IPS-18a (cell line): Measurements from ENCODE around the gene SEMA3F.
A peak's percentile ranks its signal among the peaks of the same experiment; 100 is the strongest.

Source experiments
- H3K27ac ChIP-seq: one replicate; pipeline ENCODE4 v1.5.1; 2013; ENCODE audit warnings: low read length
- H3K27me3 ChIP-seq: one replicate; pipeline ENCODE4 v1.6.1; 2013; ENCODE audit warnings: mild to moderate bottlenecking, low read length; ENCODE audit not compliant: control insufficient read depth, insufficient read depth
- H3K36me3 ChIP-seq: one replicate; pipeline ENCODE4 v1.6.1; 2013; ENCODE audit warnings: low read depth, low read length; ENCODE audit not compliant: control insufficient read depth
- H3K4me1 ChIP-seq: one replicate; pipeline ENCODE4 v1.6.1; 2013; ENCODE audit warnings: low read depth, low read length; ENCODE audit not compliant: control insufficient read depth
- H3K4me3 ChIP-seq: one replicate; pipeline ENCODE4 v1.5.1; 2013; ENCODE audit warnings: low read length
- H3K9ac ChIP-seq: one replicate; pipeline ENCODE4 v1.6.1; 2013; ENCODE audit warnings: mild to moderate bottlenecking, low read length, moderate library complexity
- H3K9me3 ChIP-seq: one replicate; pipeline ENCODE4 v1.6.1; 2013; ENCODE audit warnings: low read depth, low read length; ENCODE audit not compliant: control insufficient read depth

SEMA3F gene

GRCh38 chr3:50192124-50192523 lies 37.0 kb downstream of the SEMA3F start:
- Histone ChIP-seq H3K9ac (no peak overlapping the region), H3K4me1 (peaks cover 5% of the 10 kb centered on the region), H3K9me3 (no peaks in the 10 kb centered on the region), H3K27me3 (peaks cover 6% of the 10 kb centered on the region), H3K4me3 (no peak overlapping the region), H3K36me3 (no peaks in the 10 kb centered on the region), H3K27ac (no peak overlapping the region)

GRCh38 chr3:50192689-50193141 lies 37.6 kb downstream of the SEMA3F start:
- Histone ChIP-seq H3K4me1 (peaks cover 5% of the 10 kb centered on the region), H3K9ac (no peak overlapping the region), H3K27ac (no peak overlapping the region), H3K36me3 (no peaks in the 10 kb centered on the region), H3K27me3 (peaks cover 6% of the 10 kb centered on the region), H3K4me3 (no peak overlapping the region), H3K9me3 (no peaks in the 10 kb centered on the region)

- no peak overlapping the region for H3K4me3 ChIP-seq
- H3K4me1 ChIP-seq = peaks cover 5% of the 10 kb centered on the region
- no peaks in the 10 kb centered on the region for H3K9me3 ChIP-seq
- no peaks in the 10 kb centered on the region for H3K36me3 ChIP-seq
- H3K27ac ChIP-seq = no peak overlapping the region
- H3K27me3 ChIP-seq = peaks cover 6% of the 10 kb centered on the region
- no peak overlapping the region for H3K9ac ChIP-seq
Measured at GRCh38 chr3:50193286-50193685, 38.2 kb downstream of the SEMA3F start.

GRCh38 chr3:50193746-50194127 lies 38.6 kb downstream of the SEMA3F start:
- H3K9me3 ChIP-seq = no peaks in the 10 kb centered on the region
- no peak overlapping the region for H3K4me3 ChIP-seq
- H3K27me3 ChIP-seq = peaks cover 6% of the 10 kb centered on the region
- no peak overlapping the region for H3K27ac ChIP-seq
- H3K4me1 ChIP-seq = peaks cover 5% of the 10 kb centered on the region
- no peaks in the 10 kb centered on the region for H3K36me3 ChIP-seq
- no peak overlapping the region for H3K9ac ChIP-seq

- Histone ChIP-seq H3K4me1 (peaks cover 5% of the 10 kb centered on the region), H3K27ac (no peak overlapping the region), H3K9ac (no peak overlapping the region), H3K9me3 (no peaks in the 10 kb centered on the region), H3K36me3 (no peaks in the 10 kb centered on the region), H3K27me3 (peaks cover 6% of the 10 kb centered on the region), H3K4me3 (peak overlapping the region; percentile 27)
Measured at GRCh38 chr3:50194128-50194902, 39.2 kb downstream of the SEMA3F start.

- Histone ChIP-seq H3K9ac (no peak overlapping the region), H3K27ac (no peak overlapping the region), H3K4me3 (peak overlapping the region; percentile 27), H3K36me3 (no peaks in the 10 kb centered on the region), H3K9me3 (no peaks in the 10 kb centered on the region), H3K4me1 (peaks cover 5% of the 10 kb centered on the region), H3K27me3 (peaks cover 6% of the 10 kb centered on the region)
Measured at GRCh38 chr3:50194903-50195500, 39.9 kb downstream of the SEMA3F start.

GRCh38 chr3:50195501-50196252 lies 40.6 kb downstream of the SEMA3F start:
- no peak overlapping the region for H3K9ac ChIP-seq
- peaks cover 6% of the 10 kb centered on the region for H3K27me3 ChIP-seq
- H3K4me1 ChIP-seq = peaks cover 5% of the 10 kb centered on the region
- no peak overlapping the region for H3K27ac ChIP-seq
- no peak overlapping the region for H3K4me3 ChIP-seq
- H3K9me3 ChIP-seq = no peaks in the 10 kb centered on the region
- H3K36me3 ChIP-seq = no peaks in the 10 kb centered on the region

- no peaks in the 10 kb centered on the region for H3K9me3 ChIP-seq
- H3K27ac ChIP-seq = no peak overlapping the region
- H3K9ac ChIP-seq = no peak overlapping the region
- peaks cover 6% of the 10 kb centered on the region for H3K27me3 ChIP-seq
- H3K36me3 ChIP-seq = no peaks in the 10 kb centered on the region
- H3K4me1 ChIP-seq = peaks cover 5% of the 10 kb centered on the region
- H3K4me3 ChIP-seq = no peak overlapping the region
Measured at GRCh38 chr3:50196253-50196801, 41.2 kb downstream of the SEMA3F start.

- peaks cover 2% of the 10 kb centered on the region for H3K4me1 ChIP-seq
- no peaks in the 10 kb centered on the region for H3K9me3 ChIP-seq
- no peak overlapping the region for H3K27ac ChIP-seq
- no peak overlapping the region for H3K4me3 ChIP-seq
- peaks cover 31% of the 10 kb centered on the region for H3K27me3 ChIP-seq
- H3K36me3 ChIP-seq = no peaks in the 10 kb centered on the region
- H3K9ac ChIP-seq = no peak overlapping the region
Measured at GRCh38 chr3:50201573-50202315, 46.6 kb downstream of the SEMA3F start.

- Histone ChIP-seq H3K36me3 (no peaks in the 10 kb centered on the region), H3K9ac (no peak overlapping the region), H3K27me3 (peaks cover 35% of the 10 kb centered on the region), H3K9me3 (no peaks in the 10 kb centered on the region), H3K27ac (no peak overlapping the region), H3K4me3 (no peak overlapping the region), H3K4me1 (peaks cover 2% of the 10 kb centered on the region)
Measured at GRCh38 chr3:50202353-50203112, 47.4 kb downstream of the SEMA3F start.
